ENCODE data around the gene ZMAT5. TPM values are rescaled to one million over a fixed set of nuclear protein-coding genes. Genes with fewer than 3 reads are reported as not detected.
A peak's percentile ranks its signal among the peaks of the same experiment; 100 is the strongest.

ZMAT5 gene, protein sequence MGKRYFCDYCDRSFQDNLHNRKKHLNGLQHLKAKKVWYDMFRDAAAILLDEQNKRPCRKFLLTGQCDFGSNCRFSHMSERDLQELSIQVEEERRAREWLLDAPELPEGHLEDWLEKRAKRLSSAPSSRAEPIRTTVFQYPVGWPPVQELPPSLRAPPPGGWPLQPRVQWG
- 13.4 to 17.3 TPM (median 17.2 TPM) in 3 replicates for total RNA-seq (2021)
- percentile 47 among the genes with signal in this experiment for Bru-seq, nascent RNA
- long read RNA-seq, experiment 1, transcript ZMAT5-201 (6 exons, 899 nt): major isoform, 12 of 29 reads
- long read RNA-seq, experiment 1, partial matches to known transcripts: 1 of 29 reads
- long read RNA-seq, experiment 1, other reads (novel, unspliced or antisense): 16 of 29 reads
- long read RNA-seq, experiment 2, transcript ZMAT5-201 (6 exons, 899 nt): major isoform, 8 of 25 reads
- long read RNA-seq, experiment 2, partial matches to known transcripts: 7 of 25 reads
- long read RNA-seq, experiment 2, other reads (novel, unspliced or antisense): 10 of 25 reads
- long read RNA-seq, experiment 3, transcript ZMAT5-201 (6 exons, 899 nt): major isoform, 11 of 47 reads
- long read RNA-seq, experiment 3, partial matches to known transcripts: 0 of 47 reads
- long read RNA-seq, experiment 3, other reads (novel, unspliced or antisense): 36 of 47 reads

DNA sequence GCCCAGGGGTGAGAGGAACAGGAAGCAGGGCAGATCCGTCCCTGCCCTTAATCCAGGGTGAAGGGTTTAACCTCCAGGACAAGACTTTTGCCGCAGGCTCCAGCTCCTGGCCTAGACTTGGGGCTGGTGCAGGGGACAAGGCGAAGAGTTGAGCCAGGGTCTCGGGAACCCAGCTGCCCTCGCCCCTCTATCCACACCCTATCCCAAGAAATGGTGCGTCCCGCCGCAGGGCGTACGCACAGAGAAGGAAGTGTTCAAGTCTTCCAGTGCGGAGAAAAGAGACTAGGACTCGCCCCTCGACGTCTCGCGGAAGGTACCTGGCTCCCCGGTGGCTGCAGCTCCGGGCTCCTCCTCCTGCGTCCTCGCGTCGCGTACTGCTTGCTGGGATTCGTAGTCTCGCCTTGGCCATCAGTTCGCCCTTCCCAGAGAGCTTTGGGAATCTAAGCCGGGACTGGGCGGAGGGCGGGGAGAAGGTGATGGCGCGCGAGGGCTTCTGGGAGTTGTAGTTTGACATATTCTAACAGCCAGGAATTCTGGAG is at the start of gene ZMAT5:
ZMAT5 (minus strand) TSS at position 376 of the 539 bp plus-strand sequence. CDS start 18,463 bp downstream, outside the sequence.
- Mint-ChIP-seq H3K9me3 (no peaks in the 10 kb centered on the region), H3K27ac (peak within 1 kb of the TSS; percentile 100), H3K27me3 (ENCODE audit: low read depth) (no peaks in the 10 kb centered on the region), H3K36me3 (peaks cover 27% of the 10 kb centered on the region), H3K4me3 (peak within 1 kb of the TSS; percentile 100), H3K4me1 (peaks cover 14% of the 10 kb centered on the region)
- CTCF ChIA-PET: interaction anchor here (0.5 to 1.9 kb wide), 6 partner anchors 8 to 238 kb away, joined by 3 to 12 read pairs (median 3); no protein-coding TSS in a partner anchor
- POLR2A ChIA-PET: interaction anchor here (0.6 to 1.0 kb wide), 2 partner anchors 9 to 15 kb away, joined by 3 read pairs; no protein-coding TSS in a partner anchor
- ATAC-seq: peak; percentile 98
- DNase-seq (ENCODE audit: low spot score): peak; percentile 96
- TF ChIP-seq RORB (CRISPR knock-in tag; IDR thresholded peaks at IDR 0.05) (no peak), CREM (CRISPR knock-in tag; IDR thresholded peaks at IDR 0.05) (no peak), FOXJ3 (CRISPR knock-in tag; IDR thresholded peaks at IDR 0.05; ENCODE audit: borderline replicate concordance) (no peak), MXD4 (CRISPR knock-in tag; IDR thresholded peaks at IDR 0.05; ENCODE audit: borderline replicate concordance) (no peak), ZNF219 (CRISPR knock-in tag; IDR thresholded peaks at IDR 0.05; ENCODE audit: borderline replicate concordance) (no peak), TCF7 (CRISPR knock-in tag; IDR thresholded peaks at IDR 0.05; ENCODE audit: low read depth) (no peak), ZBTB21 (CRISPR knock-in tag; IDR thresholded peaks at IDR 0.05; ENCODE audit: borderline replicate concordance) (no peak), ZNF232 (CRISPR knock-in tag; IDR thresholded peaks at IDR 0.05) (0 out of 2 replicates have a peak, but pooled peaks have one; percentile 47), EMX1 (CRISPR knock-in tag; IDR thresholded peaks at IDR 0.05) (no peak), GABPB1 (CRISPR knock-in tag; IDR thresholded peaks at IDR 0.05) (peak; percentile 29; the same call in 1 of the 2 replicates), ELF4 (CRISPR knock-in tag; IDR thresholded peaks at IDR 0.05; ENCODE audit: low read depth) (no peak), GTF2I (CRISPR knock-in tag; conservative IDR thresholded peaks at IDR 0.05) (no peak), ETV6 (CRISPR knock-in tag; IDR thresholded peaks at IDR 0.05) (no peak), ESRRA (CRISPR knock-in tag; IDR thresholded peaks at IDR 0.05; ENCODE audit: borderline replicate concordance) (no peak), TP53 (CRISPR knock-in tag; IDR thresholded peaks at IDR 0.05) (no peak), ZNF671 (CRISPR knock-in tag; IDR thresholded peaks at IDR 0.05) (no peak), PRRX2 (CRISPR knock-in tag; IDR thresholded peaks at IDR 0.05) (no peak), ZNF317 (CRISPR knock-in tag; IDR thresholded peaks at IDR 0.05; ENCODE audit: borderline replicate concordance, low read depth) (no peak), ZNF263 (CRISPR knock-in tag; IDR thresholded peaks at IDR 0.05; ENCODE audit: low read depth) (no peak), ZNF138 (CRISPR knock-in tag; conservative IDR thresholded peaks at IDR 0.05) (no peak)
- TF ChIP-seq, protein P1, sequence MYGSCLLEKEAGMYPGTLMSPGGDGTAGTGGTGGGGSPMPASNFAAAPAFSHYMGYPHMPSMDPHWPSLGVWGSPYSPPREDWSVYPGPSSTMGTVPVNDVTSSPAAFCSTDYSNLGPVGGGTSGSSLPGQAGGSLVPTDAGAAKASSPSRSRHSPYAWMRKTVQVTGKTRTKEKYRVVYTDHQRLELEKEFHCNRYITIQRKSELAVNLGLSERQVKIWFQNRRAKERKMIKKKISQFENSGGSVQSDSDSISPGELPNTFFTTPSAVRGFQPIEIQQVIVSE (CRISPR knock-in tag; IDR thresholded peaks at IDR 0.05; ENCODE audit: borderline replicate concordance): no peak
- TF ChIP-seq, protein P2, sequence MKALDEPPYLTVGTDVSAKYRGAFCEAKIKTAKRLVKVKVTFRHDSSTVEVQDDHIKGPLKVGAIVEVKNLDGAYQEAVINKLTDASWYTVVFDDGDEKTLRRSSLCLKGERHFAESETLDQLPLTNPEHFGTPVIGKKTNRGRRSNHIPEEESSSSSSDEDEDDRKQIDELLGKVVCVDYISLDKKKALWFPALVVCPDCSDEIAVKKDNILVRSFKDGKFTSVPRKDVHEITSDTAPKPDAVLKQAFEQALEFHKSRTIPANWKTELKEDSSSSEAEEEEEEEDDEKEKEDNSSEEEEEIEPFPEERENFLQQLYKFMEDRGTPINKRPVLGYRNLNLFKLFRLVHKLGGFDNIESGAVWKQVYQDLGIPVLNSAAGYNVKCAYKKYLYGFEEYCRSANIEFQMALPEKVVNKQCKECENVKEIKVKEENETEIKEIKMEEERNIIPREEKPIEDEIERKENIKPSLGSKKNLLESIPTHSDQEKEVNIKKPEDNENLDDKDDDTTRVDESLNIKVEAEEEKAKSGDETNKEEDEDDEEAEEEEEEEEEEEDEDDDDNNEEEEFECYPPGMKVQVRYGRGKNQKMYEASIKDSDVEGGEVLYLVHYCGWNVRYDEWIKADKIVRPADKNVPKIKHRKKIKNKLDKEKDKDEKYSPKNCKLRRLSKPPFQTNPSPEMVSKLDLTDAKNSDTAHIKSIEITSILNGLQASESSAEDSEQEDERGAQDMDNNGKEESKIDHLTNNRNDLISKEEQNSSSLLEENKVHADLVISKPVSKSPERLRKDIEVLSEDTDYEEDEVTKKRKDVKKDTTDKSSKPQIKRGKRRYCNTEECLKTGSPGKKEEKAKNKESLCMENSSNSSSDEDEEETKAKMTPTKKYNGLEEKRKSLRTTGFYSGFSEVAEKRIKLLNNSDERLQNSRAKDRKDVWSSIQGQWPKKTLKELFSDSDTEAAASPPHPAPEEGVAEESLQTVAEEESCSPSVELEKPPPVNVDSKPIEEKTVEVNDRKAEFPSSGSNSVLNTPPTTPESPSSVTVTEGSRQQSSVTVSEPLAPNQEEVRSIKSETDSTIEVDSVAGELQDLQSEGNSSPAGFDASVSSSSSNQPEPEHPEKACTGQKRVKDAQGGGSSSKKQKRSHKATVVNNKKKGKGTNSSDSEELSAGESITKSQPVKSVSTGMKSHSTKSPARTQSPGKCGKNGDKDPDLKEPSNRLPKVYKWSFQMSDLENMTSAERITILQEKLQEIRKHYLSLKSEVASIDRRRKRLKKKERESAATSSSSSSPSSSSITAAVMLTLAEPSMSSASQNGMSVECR (CRISPR knock-in tag; IDR thresholded peaks at IDR 0.05; ENCODE audit: borderline replicate concordance): 0 out of 2 replicates have a peak, but pooled peaks have one; percentile 38
- TF ChIP-seq, protein P3, sequence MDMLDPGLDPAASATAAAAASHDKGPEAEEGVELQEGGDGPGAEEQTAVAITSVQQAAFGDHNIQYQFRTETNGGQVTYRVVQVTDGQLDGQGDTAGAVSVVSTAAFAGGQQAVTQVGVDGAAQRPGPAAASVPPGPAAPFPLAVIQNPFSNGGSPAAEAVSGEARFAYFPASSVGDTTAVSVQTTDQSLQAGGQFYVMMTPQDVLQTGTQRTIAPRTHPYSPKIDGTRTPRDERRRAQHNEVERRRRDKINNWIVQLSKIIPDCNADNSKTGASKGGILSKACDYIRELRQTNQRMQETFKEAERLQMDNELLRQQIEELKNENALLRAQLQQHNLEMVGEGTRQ (CRISPR knock-in tag; IDR thresholded peaks at IDR 0.05): no peak
- TF ChIP-seq, protein P4, sequence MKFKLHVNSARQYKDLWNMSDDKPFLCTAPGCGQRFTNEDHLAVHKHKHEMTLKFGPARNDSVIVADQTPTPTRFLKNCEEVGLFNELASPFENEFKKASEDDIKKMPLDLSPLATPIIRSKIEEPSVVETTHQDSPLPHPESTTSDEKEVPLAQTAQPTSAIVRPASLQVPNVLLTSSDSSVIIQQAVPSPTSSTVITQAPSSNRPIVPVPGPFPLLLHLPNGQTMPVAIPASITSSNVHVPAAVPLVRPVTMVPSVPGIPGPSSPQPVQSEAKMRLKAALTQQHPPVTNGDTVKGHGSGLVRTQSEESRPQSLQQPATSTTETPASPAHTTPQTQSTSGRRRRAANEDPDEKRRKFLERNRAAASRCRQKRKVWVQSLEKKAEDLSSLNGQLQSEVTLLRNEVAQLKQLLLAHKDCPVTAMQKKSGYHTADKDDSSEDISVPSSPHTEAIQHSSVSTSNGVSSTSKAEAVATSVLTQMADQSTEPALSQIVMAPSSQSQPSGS (CRISPR knock-in tag; IDR thresholded peaks at IDR 0.05; ENCODE audit: borderline replicate concordance, low read depth): no peak
- TF ChIP-seq, protein P5, sequence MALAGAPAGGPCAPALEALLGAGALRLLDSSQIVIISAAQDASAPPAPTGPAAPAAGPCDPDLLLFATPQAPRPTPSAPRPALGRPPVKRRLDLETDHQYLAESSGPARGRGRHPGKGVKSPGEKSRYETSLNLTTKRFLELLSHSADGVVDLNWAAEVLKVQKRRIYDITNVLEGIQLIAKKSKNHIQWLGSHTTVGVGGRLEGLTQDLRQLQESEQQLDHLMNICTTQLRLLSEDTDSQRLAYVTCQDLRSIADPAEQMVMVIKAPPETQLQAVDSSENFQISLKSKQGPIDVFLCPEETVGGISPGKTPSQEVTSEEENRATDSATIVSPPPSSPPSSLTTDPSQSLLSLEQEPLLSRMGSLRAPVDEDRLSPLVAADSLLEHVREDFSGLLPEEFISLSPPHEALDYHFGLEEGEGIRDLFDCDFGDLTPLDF (CRISPR knock-in tag; IDR thresholded peaks at IDR 0.05): no peak
- TF ChIP-seq, protein P6, sequence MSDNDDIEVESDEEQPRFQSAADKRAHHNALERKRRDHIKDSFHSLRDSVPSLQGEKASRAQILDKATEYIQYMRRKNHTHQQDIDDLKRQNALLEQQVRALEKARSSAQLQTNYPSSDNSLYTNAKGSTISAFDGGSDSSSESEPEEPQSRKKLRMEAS (CRISPR knock-in tag; IDR thresholded peaks at IDR 0.05): no peak; the same call in 1 of the 2 replicates

Measured in WTC11 (cell line).